Right cardiac atrium (tissue), 5 donors: Measurements from ENCODE around the gene MAPK8IP1. TPM values are rescaled to one million over a fixed set of nuclear protein-coding genes. Genes with fewer than 3 reads are reported as not detected.
A peak's percentile ranks its signal among the peaks of the same experiment; 100 is the strongest.

Experiments used
- ATAC-seq, 2 donors: fragments of 200-7000 bp; cut with Tn5 transposase; one replicate each; pipeline versions ENCODE4 v1.8.0 to v1.9.1; 2020; ENCODE audit warnings: moderate library complexity in 2 of 2, mild to moderate bottlenecking in 1 of 2
- DNase-seq, 3 donors: peaks; one replicate each; pipeline ENCODE4 v3.0.0-alpha.2; 2020
- H3K27ac ChIP-seq: one replicate; pipeline ENCODE4 v1.5.1; 2013; ENCODE audit warnings: mild to moderate bottlenecking, low read length, control low read depth, moderate library complexity
- H3K27me3 ChIP-seq: one replicate; pipeline ENCODE4 v1.6.1; 2013; ENCODE audit not compliant: control insufficient read depth, insufficient read depth
- H3K4me1 ChIP-seq: one replicate; pipeline ENCODE4 v1.6.1; 2013; ENCODE audit warnings: low read length; ENCODE audit not compliant: control insufficient read depth, insufficient read depth
- H3K4me3 ChIP-seq: one replicate; pipeline ENCODE4 v1.5.1; 2013; ENCODE audit warnings: low read length, control low read depth
- H3K9me3 ChIP-seq: one replicate; pipeline ENCODE4 v1.6.1; 2013; ENCODE audit warnings: low read length; ENCODE audit not compliant: control insufficient read depth
- WGBS: extraction: QIAGEN DNeasy Blood & Tissue Kit; methylation state at CpG from one replicate; pipeline ENCODE4 v1.1.7; 2013; 5-methylcytosine and 5-hydroxymethylcytosine counted together
- intact Hi-C, 4 donors: fragments of 100-400 bp; cut with DNase I; formaldehyde crosslinking; loops; one replicate each; pipeline versions ENCODE4 v1.11.0 to v1.14.0; 2022 to 2023
- polyA plus RNA-seq: library from polyadenylated mRNA; stranded (reverse); fragments of 200-250 nt; gene quantifications from one replicate; pipeline ENCODE4 v1.2.3, GENCODE V29; 2013
- total RNA-seq, 4 donors: library from RNA; stranded (reverse); fragmentation: NEBNext Ultra II Directional; extraction: Animal tissue kit (Norgen Biotek cat#: 25700); gene quantifications; one replicate each; pipeline ENCODE4 v1.2.1, GENCODE V29; 2021
- donor health status: healthy with polysubstance abuse.
- donor health status: DM: no; HTN: yes; CAD: no.
- donor health status: DM: no; HTN: no; CAD: no.
- donor health status: DM: no; HTN: yes; CAD: no; lungs with severe emphysema.
- donor health status: DM: yes; HTN: yes; CAD: no.

MAPK8IP1 gene
- total and polyA plus RNA-seq, 5 donors, result 5.8 to 7.4 (median 6.3) TPM

DNA sequence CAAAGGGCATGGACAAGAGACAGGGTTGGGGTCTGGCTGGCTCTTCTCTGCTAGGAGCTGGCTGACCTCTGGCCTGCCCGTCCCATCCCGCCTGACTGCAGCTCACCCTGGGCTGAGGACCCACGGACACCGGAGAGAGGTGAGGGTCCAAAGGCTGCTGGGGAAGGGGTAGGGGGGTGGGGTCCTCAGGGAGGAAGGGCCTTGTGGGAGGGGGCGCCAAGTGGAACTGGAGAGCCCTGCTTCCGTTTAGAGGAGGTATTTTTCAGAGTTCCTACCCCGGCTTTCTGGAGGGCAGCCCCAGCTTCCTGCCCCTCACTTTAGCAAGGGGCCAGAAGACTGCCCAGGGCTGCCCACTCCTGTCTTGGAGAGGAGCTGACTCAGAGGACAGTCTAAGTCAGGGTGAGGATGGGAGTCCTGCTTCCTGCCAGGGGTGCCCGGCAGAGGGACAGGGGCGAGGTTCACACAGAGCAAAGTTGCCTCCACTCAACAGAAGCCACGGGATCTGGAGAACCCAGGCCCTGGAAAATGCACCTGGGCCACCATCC lies 44.1 kb downstream of the MAPK8IP1 start:
- WGBS, result 76% methylated on average over 10 of the region's 10 CpGs
- no peaks in the 10 kb centered on the region for H3K4me1 ChIP-seq
- intact Hi-C loops, result no loop called here
- H3K4me3 ChIP-seq, result no peak overlapping the region
- no peak overlapping the region for H3K27ac ChIP-seq
- peak in 1 of 2 donors; percentile 5 for ATAC-seq
- DNase-seq, result peak in 2 of 3 donors; percentile 29 to 52
- H3K9me3 ChIP-seq, result no peaks in the 10 kb centered on the region
- no peaks in the 10 kb centered on the region for H3K27me3 ChIP-seq

DNA sequence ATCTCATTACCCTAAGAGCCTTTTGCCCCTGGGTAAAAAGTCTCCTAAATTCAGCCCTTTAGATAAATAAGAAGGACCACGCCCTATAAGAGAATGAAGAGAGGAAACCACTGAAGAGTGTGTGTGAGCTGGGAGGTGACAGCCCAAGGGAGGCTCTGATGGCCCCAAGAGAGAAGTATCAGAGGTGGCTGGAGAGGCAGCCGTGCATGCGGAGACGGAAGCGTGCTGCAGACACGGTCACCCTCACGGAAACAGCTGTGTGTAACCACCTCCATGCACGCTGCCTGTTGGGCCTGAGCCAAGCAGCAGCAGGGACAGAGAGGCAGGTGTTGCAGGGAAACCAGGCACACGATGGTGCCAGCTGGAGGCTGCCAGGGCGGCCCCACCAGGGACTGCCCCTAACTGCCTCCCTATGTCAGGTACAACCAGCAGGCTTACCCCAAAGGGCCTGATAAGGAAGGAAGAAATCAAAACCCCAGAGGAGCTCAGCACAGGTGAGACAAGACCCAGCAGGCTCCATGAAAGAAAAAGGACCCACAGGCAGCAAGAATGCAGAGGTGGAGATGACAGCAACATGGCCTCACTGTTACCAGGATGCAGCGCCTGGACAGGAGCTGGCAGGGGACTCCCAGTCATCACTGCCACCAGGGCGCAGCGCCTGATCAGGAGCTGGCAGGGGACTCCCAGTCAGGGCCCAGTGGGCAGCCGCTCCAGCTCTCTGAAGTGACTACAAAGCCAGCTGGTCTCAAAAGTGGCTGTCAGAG lies 44.8 kb downstream of the MAPK8IP1 start:
- H3K4me3 ChIP-seq, result no peak overlapping the region
- DNase-seq (peak in 2 of 3 donors; percentile 76), ATAC-seq (peak; percentile 16 to 67)
- 62% methylated on average over 14 of the region's 14 CpGs for WGBS
- intact Hi-C loops, result no loop called here
- no peaks in the 10 kb centered on the region for H3K4me1 ChIP-seq
- H3K27me3 ChIP-seq, result no peaks in the 10 kb centered on the region
- H3K27ac ChIP-seq, result no peak overlapping the region
- no peaks in the 10 kb centered on the region for H3K9me3 ChIP-seq

DNA sequence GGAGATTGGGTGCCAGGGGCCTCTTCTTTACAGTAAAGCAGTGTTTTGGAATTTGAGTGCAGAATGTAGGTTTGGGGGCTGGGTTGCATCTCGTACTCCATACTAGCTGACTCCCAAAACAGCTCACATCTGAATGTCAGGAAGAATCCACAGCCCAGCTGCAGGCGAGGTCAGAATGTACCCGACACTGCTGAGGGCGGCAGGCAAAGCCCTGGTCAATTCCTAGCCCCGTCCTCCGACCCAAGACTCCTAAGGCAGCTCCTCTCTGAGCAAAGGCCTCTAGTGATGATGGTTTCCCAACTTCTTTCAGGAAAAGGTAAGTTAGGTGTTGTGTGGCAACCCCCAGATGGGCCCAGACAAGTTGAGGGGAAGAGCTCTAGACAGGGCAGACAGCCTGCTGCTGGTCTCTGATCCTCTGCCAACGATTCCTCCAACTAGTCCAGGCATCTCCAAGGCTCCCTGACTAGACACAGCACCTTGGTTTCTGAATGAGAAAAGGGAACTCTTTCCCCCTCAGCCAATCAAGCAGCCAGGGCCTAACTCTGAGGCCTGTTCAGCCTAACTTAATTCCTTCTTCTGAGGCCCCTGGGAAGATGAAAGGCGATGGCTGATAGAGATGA lies 45.6 kb downstream of the MAPK8IP1 start:
- peak in 1 of 3 donors; percentile 43 for DNase-seq
- no peaks in the 10 kb centered on the region for H3K4me1 ChIP-seq
- H3K4me3 ChIP-seq, result no peak overlapping the region
- WGBS, result 80% methylated on average over 8 of the region's 8 CpGs
- intact Hi-C loops, result no loop called here
- no peak for ATAC-seq
- no peaks in the 10 kb centered on the region for H3K27me3 ChIP-seq
- no peak overlapping the region for H3K27ac ChIP-seq
- H3K9me3 ChIP-seq, result no peaks in the 10 kb centered on the region

DNA sequence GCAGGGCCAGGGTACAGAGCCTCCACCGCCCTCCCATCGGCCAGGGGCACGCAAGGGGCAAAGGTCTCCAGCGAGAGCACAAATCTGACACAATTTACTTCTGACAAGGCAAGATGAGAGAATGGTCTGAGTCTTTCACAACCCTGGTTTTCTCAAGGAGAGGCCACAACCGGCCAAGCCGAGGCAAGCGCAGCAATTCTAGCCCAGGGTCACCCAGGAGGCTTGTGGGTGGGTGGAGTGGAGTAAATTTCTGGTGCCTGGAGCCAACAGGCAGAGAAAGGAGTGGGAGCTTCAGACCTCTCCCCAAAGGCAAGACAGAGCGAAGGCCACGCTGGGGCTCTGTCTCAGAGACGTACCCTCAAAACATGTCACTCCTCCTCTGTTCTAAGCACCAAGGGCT lies 46.3 kb downstream of the MAPK8IP1 start:
- intact Hi-C loops, result no loop called here
- Histone ChIP-seq H3K4me3 (no peak overlapping the region), H3K27ac (no peak overlapping the region), H3K27me3 (no peaks in the 10 kb centered on the region), H3K9me3 (no peaks in the 10 kb centered on the region), H3K4me1 (no peaks in the 10 kb centered on the region)
- 82% methylated on average over 10 of the region's 10 CpGs for WGBS
- DNase-seq, result peak in 1 of 3 donors; percentile 20
- ATAC-seq, result no peak

DNA sequence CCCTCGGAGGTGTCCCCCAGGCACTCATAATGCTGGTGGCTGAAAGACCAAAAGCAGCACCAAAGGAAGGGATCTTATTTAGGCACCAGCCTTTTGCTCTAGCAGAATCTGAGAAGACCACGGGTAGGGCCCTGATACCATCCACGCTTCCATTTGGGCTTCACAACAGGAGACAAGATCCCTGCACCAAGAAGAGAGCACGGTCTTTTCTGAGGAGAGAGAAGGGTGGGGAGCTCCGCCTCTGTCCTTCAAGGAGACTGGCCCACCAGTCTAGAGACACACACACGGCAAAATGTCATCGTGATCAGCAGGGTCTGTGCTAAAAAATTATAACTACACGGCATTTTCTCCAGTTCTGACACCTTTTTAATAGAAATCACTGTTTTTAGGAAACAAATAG lies 46.8 kb downstream of the MAPK8IP1 start:
- Histone ChIP-seq H3K27me3 (no peaks in the 10 kb centered on the region), H3K4me1 (no peaks in the 10 kb centered on the region), H3K4me3 (no peak overlapping the region), H3K27ac (no peak overlapping the region), H3K9me3 (no peaks in the 10 kb centered on the region)
- 89% methylated on average over 8 of the region's 8 CpGs for WGBS
- ATAC-seq (no peak), DNase-seq (no peak)
- intact Hi-C loops, result no loop called here

DNA sequence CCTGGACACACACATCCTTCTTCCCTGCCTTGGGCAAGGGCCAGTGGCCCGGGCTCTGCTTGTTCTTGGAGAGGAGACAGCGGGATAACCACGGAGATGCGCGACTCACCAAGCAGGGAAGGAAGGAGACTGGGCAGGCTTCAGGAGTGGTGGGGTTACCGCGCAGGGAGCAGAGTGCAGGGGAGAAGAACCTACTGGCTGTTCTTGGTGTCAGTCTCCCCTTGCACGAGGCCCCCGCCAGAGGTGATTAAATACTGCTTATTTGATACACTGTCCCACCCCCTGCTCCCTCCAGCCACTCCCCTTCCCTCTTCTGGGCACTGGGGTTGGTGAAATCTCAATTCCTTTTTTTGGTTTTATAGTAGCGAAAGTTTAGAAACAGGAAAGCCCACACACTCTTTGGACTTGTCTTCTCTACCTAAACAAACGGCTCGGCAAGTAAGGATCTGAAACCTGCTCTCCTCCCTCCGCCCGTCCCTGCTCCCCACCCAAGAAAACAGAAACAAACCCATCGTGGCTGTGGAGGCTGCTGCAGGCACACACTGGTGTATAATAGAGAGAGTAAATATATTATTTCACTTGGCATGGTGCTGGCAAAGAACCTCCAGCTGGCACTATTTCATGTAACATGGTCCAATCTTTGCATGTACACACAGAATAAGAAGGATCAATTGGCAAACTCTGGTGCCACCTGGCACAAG lies 47.8 kb downstream of the MAPK8IP1 start:
- ATAC-seq, result no peak
- intact Hi-C loops, result no loop called here
- Histone ChIP-seq H3K4me1 (no peaks in the 10 kb centered on the region), H3K27ac (no peak overlapping the region), H3K4me3 (no peak overlapping the region), H3K27me3 (no peaks in the 10 kb centered on the region), H3K9me3 (no peaks in the 10 kb centered on the region)
- DNase-seq, result peak in 1 of 3 donors; percentile 29
- WGBS, result 79% methylated on average over 15 of the region's 15 CpGs

DNA sequence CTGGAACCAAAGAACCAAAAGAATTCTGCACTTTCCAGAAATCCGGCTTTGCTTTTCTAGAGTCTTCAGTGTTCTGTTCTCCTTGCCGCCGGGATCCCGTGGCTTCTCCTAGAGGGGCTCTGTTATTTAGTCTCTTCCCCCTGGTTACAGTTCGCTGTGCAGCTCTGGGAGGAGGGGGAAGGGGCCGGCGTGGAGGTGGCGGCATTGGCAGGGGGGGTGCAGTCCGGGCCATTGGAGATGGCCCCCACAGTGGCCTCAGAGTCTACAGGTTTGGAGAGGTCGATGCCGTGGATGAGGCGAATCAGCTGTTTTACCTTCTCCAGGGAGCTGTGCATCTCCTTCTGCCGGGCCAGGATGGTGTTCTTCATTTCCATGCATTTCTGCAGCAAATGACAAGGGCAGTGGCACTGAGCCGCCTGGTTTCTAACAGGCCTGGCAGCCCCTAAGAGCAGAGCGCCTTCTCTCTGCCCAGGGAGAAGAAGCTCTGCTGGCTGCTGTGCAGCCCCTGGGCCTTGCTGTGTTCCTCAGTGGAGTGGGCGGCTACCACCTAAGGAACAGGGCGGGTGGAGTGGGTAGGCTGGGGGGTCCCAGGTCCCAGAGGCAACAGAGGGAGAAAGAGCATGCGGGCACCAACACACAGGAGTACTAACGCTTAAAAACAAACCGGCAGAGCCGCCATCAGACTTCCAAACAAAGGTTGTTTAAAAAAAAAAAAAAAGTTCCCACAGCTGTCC lies 48.6 kb downstream of the MAPK8IP1 start:
- ATAC-seq, result no peak
- no peaks in the 10 kb centered on the region for H3K4me1 ChIP-seq
- H3K4me3 ChIP-seq, result no peak overlapping the region
- WGBS, result 92% methylated on average over 21 of the region's 21 CpGs
- intact Hi-C loops, result no loop called here
- DNase-seq, result peak in 2 of 3 donors; percentile 37 to 43
- H3K27me3 ChIP-seq, result no peaks in the 10 kb centered on the region
- H3K27ac ChIP-seq, result no peak overlapping the region
- no peaks in the 10 kb centered on the region for H3K9me3 ChIP-seq

DNA sequence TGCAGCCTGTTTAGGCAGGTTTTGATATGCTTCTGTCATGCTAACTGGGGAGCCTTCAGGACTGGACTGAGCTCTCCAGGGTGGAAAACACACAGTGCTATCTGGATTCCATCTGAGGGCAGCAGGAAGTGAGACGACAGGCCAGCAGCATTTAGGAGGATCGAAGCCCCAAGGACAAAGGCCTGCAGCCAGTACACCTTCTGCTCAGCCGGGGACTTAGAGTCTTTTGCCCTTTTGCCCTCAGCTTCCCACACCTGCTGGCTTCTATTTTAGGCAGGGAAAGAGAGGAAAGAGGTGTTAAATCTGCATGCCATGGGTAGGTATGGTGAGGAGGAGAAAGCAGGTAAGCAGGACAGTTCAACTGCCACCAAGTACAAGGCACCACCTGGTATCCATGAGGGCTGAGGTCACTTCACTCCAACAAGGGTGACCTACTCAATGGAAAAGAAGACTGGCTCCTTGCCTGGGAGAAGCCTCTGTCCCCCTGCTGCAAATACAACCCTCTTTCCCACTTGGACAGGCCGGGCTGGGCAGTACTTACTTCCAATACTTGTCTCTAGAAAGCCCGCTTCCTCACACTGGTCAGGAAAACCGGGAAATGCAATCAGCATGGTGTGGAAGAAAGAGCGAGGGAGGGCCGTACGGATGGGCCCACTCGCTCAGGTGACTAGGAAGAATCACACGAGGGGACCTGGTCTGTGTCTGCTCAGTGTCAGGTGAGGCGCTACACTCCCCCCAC lies 49.3 kb downstream of the MAPK8IP1 start:
- Histone ChIP-seq H3K4me1 (no peaks in the 10 kb centered on the region), H3K27me3 (no peaks in the 10 kb centered on the region), H3K27ac (no peak overlapping the region), H3K4me3 (no peak overlapping the region), H3K9me3 (no peaks in the 10 kb centered on the region)
- ATAC-seq (no peak), DNase-seq (no peak)
- WGBS, result 76% methylated on average over 12 of the region's 12 CpGs
- intact Hi-C loops, result no loop called here

DNA sequence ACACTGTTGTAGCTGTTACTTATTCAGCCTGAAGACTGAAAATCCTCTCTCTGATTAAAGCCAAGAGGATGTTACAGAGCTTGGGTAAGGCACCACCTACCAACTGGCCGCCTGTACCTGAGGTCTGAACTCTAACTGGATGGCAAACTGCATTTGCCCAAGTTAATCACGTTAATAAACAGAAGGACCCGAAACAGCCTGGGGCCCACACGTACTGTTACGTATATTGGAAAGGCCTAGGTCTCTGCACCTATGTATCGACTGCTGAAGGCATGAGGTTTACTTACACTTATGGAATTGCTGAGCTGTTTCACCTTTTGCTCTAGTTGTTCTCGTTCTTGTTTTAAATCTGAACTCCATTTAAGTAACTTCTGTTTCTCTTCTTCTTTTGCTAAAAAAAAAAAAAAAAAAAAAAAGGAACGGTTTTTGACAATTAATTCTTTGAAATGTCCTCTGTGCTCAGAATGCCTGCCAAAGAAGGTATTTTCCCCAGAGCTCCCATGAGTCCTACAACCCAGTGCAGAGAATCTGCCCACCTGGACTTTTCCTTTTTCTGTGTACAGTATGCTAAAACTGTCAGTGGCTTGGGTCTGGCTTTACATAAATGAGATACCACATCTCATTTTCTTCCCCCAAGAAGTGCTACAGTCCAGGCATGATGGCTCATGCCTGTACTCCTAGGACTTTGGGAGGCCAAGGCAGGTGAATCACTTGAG lies 50.1 kb downstream of the MAPK8IP1 start:
- intact Hi-C loops, result no loop called here
- DNase-seq, result no peak
- Histone ChIP-seq H3K27ac (no peak overlapping the region), H3K27me3 (no peaks in the 10 kb centered on the region), H3K4me1 (no peaks in the 10 kb centered on the region), H3K9me3 (no peaks in the 10 kb centered on the region), H3K4me3 (no peak overlapping the region)
- no peak for ATAC-seq
- WGBS, result 93% methylated on average over 8 of the region's 8 CpGs
